ENCODE results near the gene ZNF576.

DNA sequence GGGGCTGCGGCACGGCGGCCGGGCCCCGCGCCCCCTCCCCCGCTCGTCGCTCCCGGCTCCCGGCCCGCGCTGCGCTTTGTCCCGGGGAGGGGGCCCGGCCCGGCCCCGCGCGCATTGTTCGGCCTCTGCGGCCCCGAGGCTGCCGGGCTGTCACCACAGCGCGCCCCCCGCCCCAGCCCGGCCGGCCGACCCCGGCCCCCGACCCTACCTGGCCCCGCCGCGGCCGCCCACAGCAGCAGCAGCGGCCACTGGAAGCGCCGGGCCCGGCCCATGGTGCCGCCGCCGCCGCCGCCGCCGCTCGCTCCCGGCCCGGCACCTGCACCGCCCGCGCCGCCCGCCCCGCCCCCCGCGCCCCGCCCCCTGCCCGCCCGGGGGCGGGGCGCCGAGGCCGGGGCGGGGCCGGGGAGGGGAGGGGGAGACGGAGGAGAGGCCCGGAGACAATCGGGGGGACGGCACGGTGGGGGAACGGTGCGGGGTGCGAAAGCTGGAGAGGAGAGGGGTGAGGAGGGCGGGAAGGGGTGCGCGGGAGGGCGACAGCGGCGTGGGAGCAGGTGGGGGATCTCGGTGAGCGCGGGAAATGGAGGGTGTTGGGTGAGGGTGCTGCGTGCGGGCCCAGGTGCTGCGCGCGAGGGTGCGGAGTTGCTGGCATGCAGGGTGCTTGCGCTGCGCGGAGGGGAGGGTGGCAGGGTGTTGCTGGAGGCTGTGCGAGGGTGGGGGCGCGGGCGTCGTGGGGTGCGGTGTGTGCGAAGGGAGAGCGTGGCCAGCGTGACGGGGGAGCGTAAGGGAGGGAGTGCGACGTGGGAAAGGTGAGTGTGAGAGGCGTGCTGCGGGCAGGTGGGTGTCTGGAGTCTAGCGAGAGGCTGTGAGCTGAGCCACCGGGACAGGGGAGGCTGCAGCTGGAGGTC is 43.4 kb downstream of the ZNF576 start, which contains the start of gene CADM4:
- TF ChIP-seq, protein P1, sequence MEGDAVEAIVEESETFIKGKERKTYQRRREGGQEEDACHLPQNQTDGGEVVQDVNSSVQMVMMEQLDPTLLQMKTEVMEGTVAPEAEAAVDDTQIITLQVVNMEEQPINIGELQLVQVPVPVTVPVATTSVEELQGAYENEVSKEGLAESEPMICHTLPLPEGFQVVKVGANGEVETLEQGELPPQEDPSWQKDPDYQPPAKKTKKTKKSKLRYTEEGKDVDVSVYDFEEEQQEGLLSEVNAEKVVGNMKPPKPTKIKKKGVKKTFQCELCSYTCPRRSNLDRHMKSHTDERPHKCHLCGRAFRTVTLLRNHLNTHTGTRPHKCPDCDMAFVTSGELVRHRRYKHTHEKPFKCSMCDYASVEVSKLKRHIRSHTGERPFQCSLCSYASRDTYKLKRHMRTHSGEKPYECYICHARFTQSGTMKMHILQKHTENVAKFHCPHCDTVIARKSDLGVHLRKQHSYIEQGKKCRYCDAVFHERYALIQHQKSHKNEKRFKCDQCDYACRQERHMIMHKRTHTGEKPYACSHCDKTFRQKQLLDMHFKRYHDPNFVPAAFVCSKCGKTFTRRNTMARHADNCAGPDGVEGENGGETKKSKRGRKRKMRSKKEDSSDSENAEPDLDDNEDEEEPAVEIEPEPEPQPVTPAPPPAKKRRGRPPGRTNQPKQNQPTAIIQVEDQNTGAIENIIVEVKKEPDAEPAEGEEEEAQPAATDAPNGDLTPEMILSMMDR (IDR thresholded peaks at IDR 0.05; ENCODE audit: insufficient read depth, low read length) = no peak
- TF ChIP-seq, protein P2, sequence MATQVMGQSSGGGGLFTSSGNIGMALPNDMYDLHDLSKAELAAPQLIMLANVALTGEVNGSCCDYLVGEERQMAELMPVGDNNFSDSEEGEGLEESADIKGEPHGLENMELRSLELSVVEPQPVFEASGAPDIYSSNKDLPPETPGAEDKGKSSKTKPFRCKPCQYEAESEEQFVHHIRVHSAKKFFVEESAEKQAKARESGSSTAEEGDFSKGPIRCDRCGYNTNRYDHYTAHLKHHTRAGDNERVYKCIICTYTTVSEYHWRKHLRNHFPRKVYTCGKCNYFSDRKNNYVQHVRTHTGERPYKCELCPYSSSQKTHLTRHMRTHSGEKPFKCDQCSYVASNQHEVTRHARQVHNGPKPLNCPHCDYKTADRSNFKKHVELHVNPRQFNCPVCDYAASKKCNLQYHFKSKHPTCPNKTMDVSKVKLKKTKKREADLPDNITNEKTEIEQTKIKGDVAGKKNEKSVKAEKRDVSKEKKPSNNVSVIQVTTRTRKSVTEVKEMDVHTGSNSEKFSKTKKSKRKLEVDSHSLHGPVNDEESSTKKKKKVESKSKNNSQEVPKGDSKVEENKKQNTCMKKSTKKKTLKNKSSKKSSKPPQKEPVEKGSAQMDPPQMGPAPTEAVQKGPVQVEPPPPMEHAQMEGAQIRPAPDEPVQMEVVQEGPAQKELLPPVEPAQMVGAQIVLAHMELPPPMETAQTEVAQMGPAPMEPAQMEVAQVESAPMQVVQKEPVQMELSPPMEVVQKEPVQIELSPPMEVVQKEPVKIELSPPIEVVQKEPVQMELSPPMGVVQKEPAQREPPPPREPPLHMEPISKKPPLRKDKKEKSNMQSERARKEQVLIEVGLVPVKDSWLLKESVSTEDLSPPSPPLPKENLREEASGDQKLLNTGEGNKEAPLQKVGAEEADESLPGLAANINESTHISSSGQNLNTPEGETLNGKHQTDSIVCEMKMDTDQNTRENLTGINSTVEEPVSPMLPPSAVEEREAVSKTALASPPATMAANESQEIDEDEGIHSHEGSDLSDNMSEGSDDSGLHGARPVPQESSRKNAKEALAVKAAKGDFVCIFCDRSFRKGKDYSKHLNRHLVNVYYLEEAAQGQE (IDR thresholded peaks at IDR 0.05; ENCODE audit: insufficient replicate concordance, low read depth) = no peak
- TF ChIP-seq POLR2AphosphoS5 (IDR thresholded peaks at IDR 0.05; ENCODE audit: low read depth) = no peak
- no peak for TF ChIP-seq SPI1 (IDR thresholded peaks at IDR 0.05; ENCODE audit: borderline replicate concordance, low read depth)
- no peak for TF ChIP-seq GABPA (IDR thresholded peaks at IDR 0.05; ENCODE audit: low read depth)
